GM12878 (cell line): ENCODE results near the gene ZNF783. TPM values are rescaled to one million over a fixed set of nuclear protein-coding genes. Genes with fewer than 3 reads are reported as not detected.

Source experiments
- ATAC-seq: fragments of 200-7000 bp; cut with Tn5 transposase; 3 replicates; pipeline ENCODE4 v1.9.1; 2020; ENCODE audit warnings: mild to moderate bottlenecking, moderate library complexity
- BruUV-seq: library from RNA; stranded (reverse); fragments of 400-500 nt; replicated peaks from 2 replicates; lab custom pipeline; 2021; lab: Mats Ljungman, UMichigan
- CTCF ChIA-PET: fragments of 300-600 bp; sonication (Branson Sonifier 250); formaldehyde crosslinking; extraction: SDS; loops from one replicate; lab custom pipeline; 2021; ENCODE audit warnings: inconsistent platforms; lab: Yijun Ruan, JAX
- POLR2A ChIA-PET: fragments of 350-600 bp; formaldehyde crosslinking; extraction: SDS; loops from one replicate; lab custom pipeline; 2021; ENCODE audit warnings: inconsistent platforms; lab: Charles Lee
- RAD21 ChIA-PET: fragments of 300-600 bp; sonication (Branson Sonifier 250); formaldehyde crosslinking; loops from one replicate; lab custom pipeline; 2023; ENCODE audit warnings: antibody characterized with exemption; ENCODE audit not compliant: unreplicated experiment; lab: Charles Lee
- SMC1A ChIA-PET: fragments of 300-600 bp; sonication (Branson Sonifier 250); formaldehyde crosslinking; loops from one replicate; lab custom pipeline; 2023; ENCODE audit not compliant: unreplicated experiment, uncharacterized antibody; lab: Charles Lee
- DNase-seq: peaks from one replicate; pipeline ENCODE4 v3.0.0-alpha.2; 2011; ENCODE audit warnings: low read depth, low spot score
- FAIRE-seq: peaks from 3 replicates; lab custom pipeline; 2011; peaks lifted over from hg19 to GRCh38; lab: Jason Lieb, UNC
- H2AFZ ChIP-seq: 2 replicates; pipeline ENCODE4 v1.6.0; 2011; ENCODE audit warnings: low read depth, low read length, control low read depth; ENCODE audit not compliant: control insufficient read depth
- H3K27ac ChIP-seq: 2 replicates; pipeline ENCODE4 v1.5.1; 2011; ENCODE audit warnings: control low read depth; ENCODE audit not compliant: control insufficient read depth, insufficient read depth
- H3K27me3 ChIP-seq, 2 experiments: replicated peaks in 1 of 2; 2 replicates each; pipeline versions ENCODE4 v1.6.0 to v1.6.1; 2011; ENCODE audit warnings: low read length in 1 of 2; ENCODE audit not compliant: control insufficient read depth in 2 of 2, insufficient read depth in 2 of 2
- H3K36me3 ChIP-seq, 2 experiments: 2 replicates each; pipeline ENCODE4 v1.5.1; 2011; ENCODE audit warnings: low read length in 1 of 2; ENCODE audit not compliant: control insufficient read depth in 2 of 2, insufficient read depth in 2 of 2
- H3K4me1 ChIP-seq: 2 replicates; pipeline ENCODE4 v1.6.1; 2011; ENCODE audit warnings: mild to moderate bottlenecking, low read length, moderate library complexity, mixed read lengths; ENCODE audit not compliant: control insufficient read depth, insufficient read depth
- H3K4me2 ChIP-seq: 2 replicates; pipeline ENCODE4 v1.6.0; 2011; ENCODE audit warnings: control low read depth; ENCODE audit not compliant: control insufficient read depth, insufficient read depth
- H3K4me3 ChIP-seq: fragments of 200-600 bp; sonication (generic); 2 replicates; pipeline ENCODE4 v1.5.1; 2016
- H3K79me2 ChIP-seq: 2 replicates; pipeline ENCODE4 v1.6.0; 2011; ENCODE audit warnings: low read length; ENCODE audit not compliant: control insufficient read depth, insufficient read depth
- H3K9ac ChIP-seq: 2 replicates; pipeline ENCODE4 v1.8.0; 2011; ENCODE audit warnings: low read length, control low read depth, mixed read lengths; ENCODE audit not compliant: control insufficient read depth, insufficient read depth
- H3K9me3 ChIP-seq: replicated peaks from 3 replicates; pipeline ENCODE4 v1.5.1; 2011; ENCODE audit warnings: mild to moderate bottlenecking, low read length; ENCODE audit not compliant: control insufficient read depth, insufficient read depth
- H4K20me1 ChIP-seq: 2 replicates; pipeline ENCODE4 v1.6.0; 2011; ENCODE audit not compliant: control insufficient read depth, insufficient read depth
- ATF3 ChIP-seq: IDR thresholded peaks from 2 replicates; pipeline ENCODE4 v1.6.1; 2011; ENCODE audit warnings: low read depth, mild to moderate bottlenecking, low read length, moderate library complexity, borderline replicate concordance; ENCODE audit errors: extremely low read depth
- CTCF ChIP-seq, 3 experiments: IDR thresholded peaks in 2 of 3; conservative IDR thresholded peaks in 1 of 3; 2 replicates each; pipeline ENCODE4 v1.5.1; 2011; ENCODE audit warnings: low read depth in 3 of 3, low read length in 3 of 3, mild to moderate bottlenecking in 3 of 3, control low read depth in 2 of 3, moderate library complexity in 2 of 3, inconsistent platforms in 1 of 3, mixed read lengths in 1 of 3; ENCODE audit not compliant: control insufficient read depth in 2 of 3, insufficient read depth in 1 of 3; ENCODE audit errors: extremely low read depth in 1 of 3
- FOS ChIP-seq: IDR thresholded peaks from 3 replicates; pipeline ENCODE4 v1.6.1; 2011; ENCODE audit warnings: borderline replicate concordance; ENCODE audit not compliant: insufficient read length; ENCODE audit errors: extremely low read depth
- NR2C1 ChIP-seq: fragments of 450-650 bp; IDR thresholded peaks from 2 replicates; pipeline ENCODE4 v1.6.1; 2017; ENCODE audit warnings: antibody characterized with exemption, mild to moderate bottlenecking, moderate library complexity
- SKIL ChIP-seq: fragments of 450-650 bp; IDR thresholded peaks from 2 replicates; pipeline ENCODE4 v1.6.1; 2017; ENCODE audit warnings: mild to moderate bottlenecking, low read depth, inconsistent platforms; ENCODE audit not compliant: poor library complexity, severe bottlenecking
- WRNIP1 ChIP-seq: IDR thresholded peaks from 2 replicates; pipeline ENCODE4 v1.6.1; 2011; ENCODE audit warnings: low read depth, low read length, improper control_type of control experiment, borderline replicate concordance
- ZNF592 ChIP-seq: fragments of 450-650 bp; IDR thresholded peaks from 2 replicates; pipeline ENCODE4 v1.6.1; 2017; ENCODE audit warnings: mild to moderate bottlenecking, moderate library complexity
- WGBS: methylation state at CpG from one replicate; pipeline ENCODE4 v1.1.6; 2016; ENCODE audit warnings: low lambda C conversion rate; ENCODE audit not compliant: insufficient replicate concordance, insufficient coverage; ENCODE audit errors: missing lambda C conversion rate; 5-methylcytosine and 5-hydroxymethylcytosine counted together
- in situ Hi-C: fragments of 300-500 bp; cut with MboI; formaldehyde crosslinking; loops from 9 replicates; pipeline ENCODE4 v1.14.3; 2018; ENCODE audit warnings: mixed read lengths
- intact Hi-C: fragments of 100-400 bp; cut with micrococcal nuclease; formaldehyde crosslinking; loops from one replicate; pipeline ENCODE4 v1.14.2; 2022; ENCODE audit not compliant: unreplicated experiment
- polyA plus RNA-seq, 11 experiments: library from polyadenylated mRNA; depleted of rRNA in 4 of 11; unstranded in 6 of 11; stranded (reverse) in 5 of 11; fragments of >200 nt; fragmentation: Nextera tagmentation in 4 of 11; fragmentation: Illumina TruSeq in 1 of 11; extraction: Ambion mirVana in 4 of 11; extraction: Trizol in 1 of 11; gene quantifications; 1 replicate in 1 of 11; 2 replicates in 10 of 11; pipeline versions ENCODE4 v1.2.1 to v1.2.3, GENCODE V29; 2011 to 2016; ENCODE audit warnings: inconsistent platforms in 2 of 11, missing spikeins in 2 of 11, low read depth in 1 of 11
- total RNA-seq, 4 experiments: library from RNA; depleted of rRNA in 3 of 4; stranded (reverse); fragments of >200 nt in 3 of 4; fragmentation: Illumina TruSeq in 1 of 4; extraction: Trizol in 1 of 4; gene quantifications; 2 replicates each; pipeline versions ENCODE4 v1.2.1 to v1.2.3, GENCODE V29; 2013 to 2021

Gene ZNF783
- total and polyA plus RNA-seq, 10 of the 15 experiments (the other 5 are each of a cell fraction or from before 2014, with no cell fraction given) = 2.0 to 14.4 (median 6.4) TPM

GRCh38 chr7:149333321-149333717, 71.3 kb downstream of the ZNF783 start (continued):
- no peak for TF ChIP-seq ZNF592
- TF ChIP-seq WRNIP1 = no peak
- no peak for TF ChIP-seq SKIL

GRCh38 chr7:149334219-149334618, 72.2 kb downstream of the ZNF783 start:
- no peak overlapping the region for H2AFZ ChIP-seq
- H3K9me3 ChIP-seq = no peaks in the 10 kb centered on the region; the same call in 2 of the 3 replicates
- CTCF ChIA-PET = interaction anchor here (0.7 kb wide), 1 partner anchor 64 kb away, joined by 4 read pairs; no protein-coding TSS in a partner anchor
- no peak overlapping the region for H3K9ac ChIP-seq
- H3K79me2 ChIP-seq = no peaks in the 10 kb centered on the region
- RAD21 ChIA-PET = no interaction called here
- no peaks in the 10 kb centered on the region for H3K4me1 ChIP-seq
- H3K36me3 ChIP-seq = no peaks in the 10 kb centered on the region
- H3K4me2 ChIP-seq = no peak overlapping the region
- intact Hi-C loops = no loop called here
- POLR2A ChIA-PET = no interaction called here
- TF ChIP-seq CTCF (IDR thresholded peaks at IDR 0.05 in 2 of 3, conservative IDR thresholded peaks at IDR 0.05 in 1 of 3; ENCODE audit: control insufficient read depth in 2 of 3, extremely low read depth in 1 of 3, insufficient read depth in 1 of 3, low read depth in 3 of 3, low read length in 3 of 3) (0 out of 6 replicates have a peak, but pooled peaks of 1 of the 3 experiments have one; percentile 28), ATF3 (no peak), NR2C1 (no peak), FOS (no peak), ZNF592 (no peak)
- in situ Hi-C loops = no loop called here
- SMC1A ChIA-PET = no interaction called here
- 37% methylated on average over 2 of the region's 2 CpGs for WGBS
- no TSS peak for BruUV-seq
- DNase-seq = no peak
- H3K27ac ChIP-seq = no peak overlapping the region
- no peak for ATAC-seq
- no peak for FAIRE-seq
- H3K4me3 ChIP-seq = no peak overlapping the region
- H4K20me1 ChIP-seq = no peaks in the 10 kb centered on the region
- no peaks in the 10 kb centered on the region for H3K27me3 ChIP-seq
